Calu3 (cell line): Measurements from ENCODE around the gene RGS3. TPM values are rescaled to one million over a fixed set of nuclear protein-coding genes. Genes with fewer than 3 reads are reported as not detected.

Source experiments
- BruUV-seq: library from RNA; stranded (reverse); fragments of 400-500 nt; replicated peaks from 2 replicates; lab custom pipeline; 2021; lab: Mats Ljungman, UMichigan
- CTCF ChIA-PET: fragments of 300-600 bp; sonication (Branson Sonifier 250); formaldehyde crosslinking; loops from one replicate; lab custom pipeline; 2022; ENCODE audit warnings: antibody characterized with exemption; lab: Charles Lee
- DNase-seq: peaks from one replicate; pipeline ENCODE4 v3.0.0; 2022
- H3K27ac Mint-ChIP-seq: one replicate; pipeline ENCODE4 v1.8.0; 2022; ENCODE audit warnings: mixed read lengths; ENCODE audit not compliant: unreplicated experiment
- H3K27me3 Mint-ChIP-seq: one replicate; pipeline ENCODE4 v1.8.0; 2022; ENCODE audit warnings: mixed read lengths; ENCODE audit not compliant: unreplicated experiment
- H3K36me3 Mint-ChIP-seq: one replicate; pipeline ENCODE4 v1.8.0; 2022; ENCODE audit warnings: mild to moderate bottlenecking, moderate library complexity, mixed read lengths; ENCODE audit not compliant: insufficient read depth, unreplicated experiment
- H3K4me1 Mint-ChIP-seq: one replicate; pipeline ENCODE4 v1.8.0; 2022; ENCODE audit warnings: mild to moderate bottlenecking, low read depth, mixed read lengths; ENCODE audit not compliant: unreplicated experiment
- H3K4me3 Mint-ChIP-seq: one replicate; pipeline ENCODE4 v1.8.0; 2022; ENCODE audit warnings: mild to moderate bottlenecking, low read depth, moderate library complexity, mixed read lengths; ENCODE audit not compliant: unreplicated experiment
- H3K9me3 Mint-ChIP-seq: one replicate; pipeline ENCODE4 v1.8.0; 2022; ENCODE audit warnings: low read depth, mixed read lengths; ENCODE audit not compliant: unreplicated experiment
- CTCF ChIP-seq: fragments of 200-600 bp; IDR thresholded peaks from one replicate; pipeline ENCODE4 v1.8.0; 2022; ENCODE audit warnings: antibody characterized with exemption; ENCODE audit not compliant: unreplicated experiment
- intact Hi-C: fragments of 100-400 bp; cut with micrococcal nuclease; formaldehyde crosslinking; loops from one replicate; pipeline ENCODE4 v1.10.0; 2022; ENCODE audit not compliant: unreplicated experiment
- total RNA-seq: library from RNA; stranded (reverse); gene quantifications from 2 replicates; pipeline ENCODE4 v1.2.3, GENCODE V29; 2022

Gene RGS3
- total RNA-seq, 1 experiment from 2014 or later, result 61.8 TPM

GRCh38 chr9:113475992-113476391 lies 12.5 kb downstream of the RGS3 start:
- Mint-ChIP-seq H3K27ac (no peak overlapping the region), H3K9me3 (no peaks in the 10 kb centered on the region), H3K4me3 (no peak overlapping the region), H3K4me1 (peaks cover 22% of the 10 kb centered on the region), H3K27me3 (no peaks in the 10 kb centered on the region), H3K36me3 (no peaks in the 10 kb centered on the region)
- CTCF ChIA-PET, result no interaction called here
- intact Hi-C loops, result no loop called here
- no peak for DNase-seq
- no peak for TF ChIP-seq CTCF
- BruUV-seq, result no TSS peak

GRCh38 chr9:113476511-113476916 lies 13.0 kb downstream of the RGS3 start:
- no peaks in the 10 kb centered on the region for H3K36me3 Mint-ChIP-seq

GRCh38 chr9:113477058-113477457 lies 13.5 kb downstream of the RGS3 start:
- DNase-seq, result no peak
- H3K27ac Mint-ChIP-seq, result no peak overlapping the region
- intact Hi-C loops, result no loop called here
- H3K36me3 Mint-ChIP-seq, result no peaks in the 10 kb centered on the region
- BruUV-seq, result no TSS peak
- TF ChIP-seq CTCF, result no peak
- no peak overlapping the region for H3K4me3 Mint-ChIP-seq
- CTCF ChIA-PET, result interaction anchor here (0.7 kb wide), 1 partner anchor 10 kb away, joined by 3 read pairs; no protein-coding TSS in a partner anchor
- H3K9me3 Mint-ChIP-seq, result no peaks in the 10 kb centered on the region
- H3K27me3 Mint-ChIP-seq, result no peaks in the 10 kb centered on the region
- peaks cover 18% of the 10 kb centered on the region for H3K4me1 Mint-ChIP-seq

More at GRCh38 chr9:113476511-113476916, 13.0 kb downstream of the RGS3 start:
- H3K27ac Mint-ChIP-seq, result no peak overlapping the region
- H3K4me3 Mint-ChIP-seq, result no peak overlapping the region
- no peaks in the 10 kb centered on the region for H3K9me3 Mint-ChIP-seq
- CTCF ChIA-PET, result no interaction called here
- TF ChIP-seq CTCF, result no peak
- no peak for DNase-seq
- BruUV-seq, result no TSS peak
- H3K27me3 Mint-ChIP-seq, result no peaks in the 10 kb centered on the region
- peaks cover 20% of the 10 kb centered on the region for H3K4me1 Mint-ChIP-seq
- intact Hi-C loops, result no loop called here

- TF ChIP-seq CTCF, result no peak
- Mint-ChIP-seq H3K9me3 (no peaks in the 10 kb centered on the region), H3K27ac (no peak overlapping the region), H3K27me3 (no peaks in the 10 kb centered on the region), H3K4me3 (no peak overlapping the region), H3K4me1 (peaks cover 18% of the 10 kb centered on the region), H3K36me3 (no peaks in the 10 kb centered on the region)
- no TSS peak for BruUV-seq
- no peak for DNase-seq
- intact Hi-C loops, result no loop called here
- CTCF ChIA-PET, result interaction anchor here (0.7 kb wide), 1 partner anchor 10 kb away, joined by 3 read pairs; no protein-coding TSS in a partner anchor
Measured at GRCh38 chr9:113477661-113478060, 14.1 kb downstream of the RGS3 start.
